ENCODE results near the gene FYN.

FYN gene

GRCh38 chr6:111740506-111740905, 132.7 kb downstream of the FYN start:
- Histone ChIP-seq H3K4me1 (ENCODE audit: control insufficient read depth, insufficient read depth, low read length) (peaks cover 12% of the 10 kb centered on the region), H3K9ac (ENCODE audit: low read length) (no peak overlapping the region), H3K36me3 (ENCODE audit: control insufficient read depth, insufficient read depth, low read length) (no peaks in the 10 kb centered on the region), H3K27me3 (ENCODE audit: control insufficient read depth, insufficient read depth, low read length) (no peaks in the 10 kb centered on the region), H3K4me3 (ENCODE audit: low read length) (no peak overlapping the region), H3K9me3 (ENCODE audit: control insufficient read depth, low read length) (no peaks in the 10 kb centered on the region)

- Histone ChIP-seq H3K4me3 (ENCODE audit: low read length) (no peak overlapping the region), H3K9me3 (ENCODE audit: control insufficient read depth, low read length) (no peaks in the 10 kb centered on the region), H3K9ac (ENCODE audit: low read length) (no peak overlapping the region), H3K36me3 (ENCODE audit: control insufficient read depth, insufficient read depth, low read length) (no peaks in the 10 kb centered on the region), H3K4me1 (ENCODE audit: control insufficient read depth, insufficient read depth, low read length) (peaks cover 12% of the 10 kb centered on the region), H3K27me3 (ENCODE audit: control insufficient read depth, insufficient read depth, low read length) (no peaks in the 10 kb centered on the region)
These were observed 134.0 kb downstream of the FYN start for GRCh38 chr6:111739257-111739696.

DNA sequence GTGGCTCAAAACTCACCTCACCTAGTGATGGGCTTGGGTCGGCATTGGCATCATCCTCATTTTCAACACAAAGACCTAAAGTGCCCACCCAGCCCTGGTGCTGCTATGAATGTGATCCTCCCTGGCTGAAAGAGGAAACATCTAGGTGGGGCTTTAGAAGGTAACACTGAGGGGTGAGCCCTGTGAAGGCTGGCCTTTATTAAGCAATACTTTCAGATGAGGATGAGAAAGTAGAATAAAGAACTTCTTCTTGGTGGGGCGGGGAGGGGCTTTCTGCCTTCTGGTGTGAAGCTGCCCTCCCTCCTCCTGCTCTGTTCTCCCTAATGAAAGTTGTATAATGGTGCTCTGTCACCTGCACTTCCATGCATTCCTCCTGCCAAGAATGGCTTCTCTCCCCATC, 134.6 kb downstream of the FYN start:
- no peaks in the 10 kb centered on the region for H3K27me3 ChIP-seq (ENCODE audit: control insufficient read depth, insufficient read depth, low read length)
- H3K9ac ChIP-seq (ENCODE audit: low read length) = no peak overlapping the region
- no peaks in the 10 kb centered on the region for H3K36me3 ChIP-seq (ENCODE audit: control insufficient read depth, insufficient read depth, low read length)
- peaks cover 12% of the 10 kb centered on the region for H3K4me1 ChIP-seq (ENCODE audit: control insufficient read depth, insufficient read depth, low read length)
- no peaks in the 10 kb centered on the region for H3K9me3 ChIP-seq (ENCODE audit: control insufficient read depth, low read length)
- H3K4me3 ChIP-seq (ENCODE audit: low read length) = no peak overlapping the region

DNA sequence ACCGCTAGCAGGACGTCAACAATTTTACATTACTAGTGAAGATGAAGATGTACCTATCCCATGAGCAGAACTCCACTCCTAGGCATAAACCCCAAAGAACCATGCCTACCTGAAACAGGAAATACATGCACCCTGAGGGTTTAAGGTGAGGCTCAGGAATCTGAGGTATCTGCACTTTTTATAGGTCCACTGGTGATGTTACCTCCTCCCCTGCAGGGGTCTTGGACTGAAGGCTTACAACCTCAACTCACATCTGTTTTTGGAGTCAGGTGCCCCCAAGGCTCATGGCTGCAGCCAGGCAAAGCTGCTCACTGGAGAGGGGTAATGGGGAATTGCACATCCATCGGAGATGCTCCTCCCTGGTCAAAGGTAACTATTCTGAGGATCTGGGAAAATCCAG, 135.1 kb downstream of the FYN start:
- Histone ChIP-seq H3K9ac (ENCODE audit: low read length) (no peak overlapping the region), H3K4me1 (ENCODE audit: control insufficient read depth, insufficient read depth, low read length) (peaks cover 12% of the 10 kb centered on the region), H3K27me3 (ENCODE audit: control insufficient read depth, insufficient read depth, low read length) (no peaks in the 10 kb centered on the region), H3K36me3 (ENCODE audit: control insufficient read depth, insufficient read depth, low read length) (no peaks in the 10 kb centered on the region), H3K9me3 (ENCODE audit: control insufficient read depth, low read length) (no peaks in the 10 kb centered on the region), H3K4me3 (ENCODE audit: low read length) (no peak overlapping the region)

DNA sequence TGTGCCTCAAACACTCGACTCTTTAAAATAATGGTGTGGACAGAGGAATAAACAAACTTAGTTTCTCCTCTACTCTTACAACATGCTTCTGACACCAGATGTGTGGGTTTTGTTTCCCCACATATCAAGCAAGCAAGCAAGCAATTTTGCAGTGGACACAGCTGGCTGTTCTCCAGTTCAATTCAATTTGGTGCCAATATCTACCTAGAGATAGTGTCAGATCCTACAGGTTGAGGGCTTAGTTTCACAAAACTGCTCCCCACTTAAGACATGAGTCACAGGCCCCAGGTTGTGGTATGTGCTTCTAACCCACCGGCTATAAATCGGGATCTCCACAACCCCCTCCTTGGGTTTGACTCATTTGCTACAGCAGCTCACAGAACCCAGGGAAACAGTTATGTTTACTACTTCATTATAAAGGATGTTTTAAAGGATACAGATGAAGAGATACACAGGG, 136.2 kb downstream of the FYN start:
- H3K4me1 ChIP-seq (ENCODE audit: control insufficient read depth, insufficient read depth, low read length) = peaks cover 12% of the 10 kb centered on the region

DNA sequence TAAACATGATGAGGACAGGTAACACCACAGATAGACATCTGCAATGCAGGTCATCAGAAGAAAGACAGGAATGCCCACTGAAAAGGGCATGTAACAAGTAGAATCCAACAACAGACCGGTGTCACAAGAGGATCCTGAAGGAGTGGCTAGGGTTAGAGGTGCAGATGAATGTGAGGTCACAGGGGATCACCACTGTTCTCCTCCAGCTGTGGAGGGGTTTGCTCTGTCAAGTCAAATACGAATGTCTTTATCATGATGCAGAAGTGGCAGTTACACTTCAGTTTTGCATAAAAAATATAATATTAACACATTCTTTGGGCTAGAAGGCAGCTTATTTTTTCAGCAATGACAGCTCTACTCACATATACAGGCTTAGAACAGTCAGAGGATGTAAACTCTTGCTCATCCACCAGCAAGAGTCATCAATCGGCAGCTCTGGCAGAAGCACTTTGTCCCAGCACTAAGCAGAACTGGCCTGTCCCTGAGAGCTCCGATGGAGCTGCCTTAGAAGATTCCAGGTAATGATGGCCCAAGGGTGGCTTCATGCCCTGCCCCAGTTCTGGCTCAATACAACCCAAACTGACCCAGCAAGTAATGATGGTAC, 137.1 kb downstream of the FYN start:
- Histone ChIP-seq H3K4me1 (ENCODE audit: control insufficient read depth, insufficient read depth, low read length) (peaks cover 12% of the 10 kb centered on the region), H3K4me3 (ENCODE audit: low read length) (no peak overlapping the region), H3K9ac (ENCODE audit: low read length) (no peak overlapping the region), H3K9me3 (ENCODE audit: control insufficient read depth, low read length) (no peaks in the 10 kb centered on the region), H3K27me3 (ENCODE audit: control insufficient read depth, insufficient read depth, low read length) (no peaks in the 10 kb centered on the region), H3K36me3 (ENCODE audit: control insufficient read depth, insufficient read depth, low read length) (no peaks in the 10 kb centered on the region)

More for the DNA sequence above, 136.2 kb downstream of the FYN start:
- Histone ChIP-seq H3K27me3 (ENCODE audit: control insufficient read depth, insufficient read depth, low read length) (no peaks in the 10 kb centered on the region), H3K9ac (ENCODE audit: low read length) (no peak overlapping the region), H3K9me3 (ENCODE audit: control insufficient read depth, low read length) (no peaks in the 10 kb centered on the region), H3K4me3 (ENCODE audit: low read length) (no peak overlapping the region), H3K36me3 (ENCODE audit: control insufficient read depth, insufficient read depth, low read length) (no peaks in the 10 kb centered on the region)

DNA sequence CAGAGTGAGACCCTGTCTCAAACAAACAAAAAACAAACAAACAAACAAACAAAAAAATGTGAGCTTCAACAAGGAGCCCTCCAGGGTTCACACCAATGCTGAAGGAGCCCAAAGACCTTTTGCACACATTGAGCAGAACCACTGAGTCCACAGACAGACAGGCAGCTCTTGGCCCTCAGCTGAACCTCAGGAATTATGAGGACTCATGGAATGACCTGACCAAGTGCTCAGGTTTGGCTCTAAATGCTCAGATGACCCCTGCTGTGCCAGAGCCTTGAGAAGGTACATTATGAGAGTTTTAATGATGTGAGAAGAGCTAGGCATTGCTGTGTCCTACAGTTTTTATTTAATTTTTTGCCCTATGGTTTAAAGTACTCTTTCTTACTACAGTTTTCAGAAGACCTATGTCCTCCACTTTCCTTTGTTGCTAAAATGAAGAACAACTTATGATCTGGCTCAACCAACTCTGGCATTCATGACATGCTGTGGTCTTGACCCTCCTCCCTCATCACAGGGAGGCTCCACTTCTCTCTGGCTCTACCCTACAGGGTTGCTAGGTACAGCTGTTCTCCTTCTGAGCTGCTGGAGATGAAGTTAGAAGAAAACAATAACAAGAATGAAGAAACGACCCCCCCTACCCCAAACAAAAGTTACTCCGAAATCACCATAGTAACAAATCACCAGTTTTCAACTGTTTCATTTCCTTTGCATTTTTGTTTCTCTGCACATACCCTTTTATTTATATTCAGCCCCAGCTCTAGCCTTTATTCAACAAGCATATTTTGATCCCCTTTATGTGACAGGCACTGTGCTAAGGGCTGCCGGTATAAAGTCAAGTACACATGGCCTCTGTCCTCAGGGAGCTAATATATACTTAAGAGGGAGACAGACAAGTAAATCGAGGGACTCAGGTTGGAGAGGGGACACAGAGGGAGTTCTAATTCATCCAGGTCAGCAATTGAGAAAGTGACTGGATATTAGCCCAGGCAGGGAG, 138.9 kb downstream of the FYN start:
- Histone ChIP-seq H3K4me3 (ENCODE audit: low read length) (no peak overlapping the region), H3K4me1 (ENCODE audit: control insufficient read depth, insufficient read depth, low read length) (peaks cover 12% of the 10 kb centered on the region), H3K27me3 (ENCODE audit: control insufficient read depth, insufficient read depth, low read length) (no peaks in the 10 kb centered on the region), H3K9ac (ENCODE audit: low read length) (no peak overlapping the region), H3K36me3 (ENCODE audit: control insufficient read depth, insufficient read depth, low read length) (no peaks in the 10 kb centered on the region), H3K9me3 (ENCODE audit: control insufficient read depth, low read length) (no peaks in the 10 kb centered on the region)

- no peaks in the 10 kb centered on the region for H3K9me3 ChIP-seq (ENCODE audit: control insufficient read depth, low read length)
- H3K4me1 ChIP-seq (ENCODE audit: control insufficient read depth, insufficient read depth, low read length) = peaks cover 10% of the 10 kb centered on the region
- H3K27me3 ChIP-seq (ENCODE audit: control insufficient read depth, insufficient read depth, low read length) = no peaks in the 10 kb centered on the region
- no peaks in the 10 kb centered on the region for H3K36me3 ChIP-seq (ENCODE audit: control insufficient read depth, insufficient read depth, low read length)
- H3K9ac ChIP-seq (ENCODE audit: low read length) = no peak overlapping the region
- no peak overlapping the region for H3K4me3 ChIP-seq (ENCODE audit: low read length)
These were observed 140.9 kb downstream of the FYN start for GRCh38 chr6:111732390-111732789.

DNA sequence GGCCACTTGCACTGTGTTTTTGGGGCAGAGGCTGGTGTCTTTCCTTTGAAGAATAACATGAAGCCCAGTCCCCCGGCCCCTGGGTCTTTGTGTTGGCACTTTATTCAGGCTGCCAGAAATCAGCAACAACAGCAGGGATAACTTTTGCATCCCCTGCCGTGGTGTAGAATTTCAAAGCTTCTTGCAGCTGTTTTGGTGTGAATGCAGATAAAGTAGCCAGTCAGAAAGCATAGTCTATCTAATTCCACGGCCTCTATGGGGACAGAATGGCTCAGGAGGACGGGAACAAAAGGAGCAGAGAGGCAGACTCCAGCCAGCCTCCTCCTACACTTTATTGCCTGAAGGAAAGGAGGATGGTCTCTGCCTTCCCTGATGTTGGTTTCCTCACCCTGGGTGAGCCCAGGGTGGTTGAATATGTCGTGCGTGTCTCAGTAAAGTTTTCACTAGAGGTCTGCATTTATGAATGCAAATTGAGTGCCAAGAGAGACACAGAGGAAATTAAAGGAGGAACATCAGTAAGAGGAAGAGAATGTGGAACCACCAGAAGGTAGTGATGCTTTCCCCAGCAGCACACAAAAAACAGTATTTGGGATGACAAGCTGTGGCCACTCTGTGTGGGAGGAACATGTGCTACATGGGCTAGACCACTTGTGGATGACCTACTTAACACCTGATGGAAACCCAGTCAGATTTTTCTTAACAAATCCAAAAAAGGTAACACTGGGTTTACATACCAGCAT, 141.6 kb downstream of the FYN start:
- peaks cover 2% of the 10 kb centered on the region for H3K4me1 ChIP-seq (ENCODE audit: control insufficient read depth, insufficient read depth, low read length)
- H3K36me3 ChIP-seq (ENCODE audit: control insufficient read depth, insufficient read depth, low read length) = no peaks in the 10 kb centered on the region
- H3K9ac ChIP-seq (ENCODE audit: low read length) = no peak overlapping the region
- no peak overlapping the region for H3K4me3 ChIP-seq (ENCODE audit: low read length)
- no peaks in the 10 kb centered on the region for H3K27me3 ChIP-seq (ENCODE audit: control insufficient read depth, insufficient read depth, low read length)
- no peaks in the 10 kb centered on the region for H3K9me3 ChIP-seq (ENCODE audit: control insufficient read depth, low read length)

GRCh38 chr6:111730864-111731263, 142.4 kb downstream of the FYN start:
- Histone ChIP-seq H3K9me3 (ENCODE audit: control insufficient read depth, low read length) (no peaks in the 10 kb centered on the region), H3K4me1 (ENCODE audit: control insufficient read depth, insufficient read depth, low read length) (no peaks in the 10 kb centered on the region)

GRCh38 chr6:111727802-111728201, 145.4 kb downstream of the FYN start:
- no peaks in the 10 kb centered on the region for H3K27me3 ChIP-seq (ENCODE audit: control insufficient read depth, insufficient read depth, low read length)
- no peaks in the 10 kb centered on the region for H3K36me3 ChIP-seq (ENCODE audit: control insufficient read depth, insufficient read depth, low read length)
- peaks cover 9% of the 10 kb centered on the region for H3K4me1 ChIP-seq (ENCODE audit: control insufficient read depth, insufficient read depth, low read length)
- H3K4me3 ChIP-seq (ENCODE audit: low read length) = no peak overlapping the region
- H3K9me3 ChIP-seq (ENCODE audit: control insufficient read depth, low read length) = no peaks in the 10 kb centered on the region
- H3K9ac ChIP-seq (ENCODE audit: low read length) = no peak overlapping the region

More at GRCh38 chr6:111730864-111731263, 142.4 kb downstream of the FYN start:
- Histone ChIP-seq H3K9ac (ENCODE audit: low read length) (no peak overlapping the region), H3K27me3 (ENCODE audit: control insufficient read depth, insufficient read depth, low read length) (no peaks in the 10 kb centered on the region), H3K4me3 (ENCODE audit: low read length) (no peak overlapping the region), H3K36me3 (ENCODE audit: control insufficient read depth, insufficient read depth, low read length) (no peaks in the 10 kb centered on the region)

GRCh38 chr6:111727041-111727440, 146.2 kb downstream of the FYN start:
- Histone ChIP-seq H3K4me3 (ENCODE audit: low read length) (no peak overlapping the region), H3K9ac (ENCODE audit: low read length) (no peak overlapping the region), H3K27me3 (ENCODE audit: control insufficient read depth, insufficient read depth, low read length) (no peaks in the 10 kb centered on the region), H3K9me3 (ENCODE audit: control insufficient read depth, low read length) (no peaks in the 10 kb centered on the region), H3K4me1 (ENCODE audit: control insufficient read depth, insufficient read depth, low read length) (peaks cover 9% of the 10 kb centered on the region), H3K36me3 (ENCODE audit: control insufficient read depth, insufficient read depth, low read length) (no peaks in the 10 kb centered on the region)

Data from mucosa of stomach (tissue), 1 donor.